Hepatocyte (in vitro differentiated cells): Measurements from ENCODE around the gene TFCP2. TPM values are rescaled to one million over a fixed set of nuclear protein-coding genes. Genes with fewer than 3 reads are reported as not detected.
A peak's percentile ranks its signal among the peaks of the same experiment; 100 is the strongest.

Experiments
- DNase-seq: peaks from one replicate; pipeline ENCODE4 v3.0.0-alpha.2; 2016; ENCODE audit warnings: low spot score
- H2AFZ ChIP-seq: fragments of 200-600 bp; sonication (generic); 2 replicates; pipeline ENCODE4 v1.6.0; 2016; ENCODE audit warnings: antibody characterized with exemption, mild to moderate bottlenecking
- H3K27ac ChIP-seq: fragments of 200-600 bp; sonication (generic); 2 replicates; pipeline ENCODE4 v1.5.1; 2016; ENCODE audit warnings: mild to moderate bottlenecking
- H3K27me3 ChIP-seq: fragments of 200-600 bp; sonication (generic); 2 replicates; pipeline ENCODE4 v1.6.1; 2016
- H3K36me3 ChIP-seq: fragments of 200-600 bp; sonication (generic); replicated peaks from 2 replicates; pipeline ENCODE4 v1.5.1; 2016; ENCODE audit warnings: low read depth; ENCODE audit not compliant: insufficient read depth
- H3K4me1 ChIP-seq: fragments of 200-600 bp; sonication (generic); 2 replicates; pipeline ENCODE4 v1.5.1; 2016; ENCODE audit warnings: mild to moderate bottlenecking, moderate library complexity; ENCODE audit not compliant: insufficient read depth
- H3K4me2 ChIP-seq: fragments of 200-600 bp; sonication (generic); 2 replicates; pipeline ENCODE4 v1.6.0; 2016
- H3K4me3 ChIP-seq: fragments of 200-600 bp; sonication (generic); 2 replicates; pipeline ENCODE4 v1.5.1; 2016; ENCODE audit warnings: mild to moderate bottlenecking
- H3K79me2 ChIP-seq: fragments of 200-600 bp; sonication (generic); 2 replicates; pipeline ENCODE4 v1.6.0; 2017; ENCODE audit warnings: mild to moderate bottlenecking
- H3K9me2 ChIP-seq: fragments of 200-600 bp; sonication (generic); replicated peaks from 2 replicates; pipeline ENCODE4 v1.6.0; 2017; ENCODE audit warnings: mild to moderate bottlenecking; ENCODE audit not compliant: insufficient read depth
- H3K9me3 ChIP-seq: fragments of 200-600 bp; sonication (generic); 2 replicates; pipeline ENCODE4 v1.5.1; 2016; ENCODE audit warnings: low read depth, mild to moderate bottlenecking
- H4K20me1 ChIP-seq: fragments of 200-600 bp; sonication (generic); 2 replicates; pipeline ENCODE4 v1.6.0; 2016; ENCODE audit warnings: mild to moderate bottlenecking; ENCODE audit not compliant: insufficient read depth, poor library complexity, severe bottlenecking
- EZH2 ChIP-seq: fragments of 200-600 bp; sonication (generic); IDR thresholded peaks from 2 replicates; pipeline ENCODE4 v1.6.1; 2016; ENCODE audit warnings: antibody characterized with exemption, mild to moderate bottlenecking, borderline replicate concordance
- EZH2phosphoT487 ChIP-seq: fragments of 200-600 bp; sonication (generic); IDR thresholded peaks from one replicate; pipeline ENCODE4 v1.6.1; 2018; ENCODE audit warnings: antibody characterized with exemption, mild to moderate bottlenecking, low read depth, moderate library complexity; ENCODE audit not compliant: unreplicated experiment, severe bottlenecking
- WGBS: methylation state at CpG from one replicate; pipeline ENCODE4 v1.1.6; 2016; ENCODE audit warnings: low lambda C conversion rate; ENCODE audit errors: missing lambda C conversion rate; 5-methylcytosine and 5-hydroxymethylcytosine counted together
- polyA plus RNA-seq: library from polyadenylated mRNA; unstranded; fragments of >200 nt; fragmentation: Nextera tagmentation; extraction: Ambion mirVana; gene quantifications from 2 replicates; pipeline ENCODE4 v1.2.1, GENCODE V29; 2016
- total RNA-seq: library from RNA; depleted of rRNA; stranded (reverse); fragments of >200 nt; gene quantifications from 2 replicates; pipeline ENCODE4 v1.2.3, GENCODE V29; 2014
- TF ChIP-seq, protein P1 (sequence below): fragments of 200-600 bp; sonication (generic); IDR thresholded peaks from 2 replicates; pipeline ENCODE4 v1.5.1; 2016; ENCODE audit warnings: antibody characterized with exemption, mild to moderate bottlenecking; ENCODE audit not compliant: poor library complexity

The TFCP2 gene
- total and polyA plus RNA-seq, 2 experiments from 2014 or later, result 6.9 to 10.4 TPM

DNA sequence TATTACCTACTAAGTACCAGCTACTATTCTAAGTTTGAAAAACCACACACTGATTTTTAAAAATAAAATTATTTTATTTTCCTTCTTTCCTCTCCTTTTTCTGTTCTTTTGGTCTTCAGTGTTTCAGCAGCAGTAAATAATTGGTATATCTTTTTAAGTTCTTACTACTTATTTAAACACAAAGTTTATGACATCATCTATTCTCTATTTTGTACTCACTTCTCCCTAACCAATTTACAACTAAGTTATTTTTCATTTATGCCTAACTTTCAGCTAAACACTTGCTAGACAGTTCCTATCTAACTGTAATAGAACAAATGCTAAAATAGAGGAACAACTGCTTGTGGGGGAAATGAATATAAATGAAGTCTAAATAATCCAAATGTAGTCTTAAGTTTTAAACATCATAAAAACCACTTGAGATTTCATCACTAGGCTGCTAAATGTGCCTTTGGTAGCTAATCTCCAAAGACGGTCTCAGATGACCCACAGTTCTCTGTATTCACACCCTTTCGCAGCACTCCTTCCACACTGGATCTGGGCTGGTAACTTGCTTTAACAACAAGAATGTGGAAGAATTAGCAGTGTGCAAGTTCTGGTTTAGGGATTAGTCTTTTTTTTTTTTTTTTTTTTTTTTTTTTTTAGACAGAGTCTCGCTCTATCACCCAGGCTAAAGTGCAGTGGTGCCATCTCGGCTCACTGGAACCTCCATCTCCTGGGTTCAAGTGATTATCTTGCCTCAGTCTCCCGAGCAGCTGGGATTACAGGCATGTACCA, 41.0 kb downstream of the TFCP2 start:
- WGBS, result 86% methylated on average over 5 of the region's 5 CpGs

DNA sequence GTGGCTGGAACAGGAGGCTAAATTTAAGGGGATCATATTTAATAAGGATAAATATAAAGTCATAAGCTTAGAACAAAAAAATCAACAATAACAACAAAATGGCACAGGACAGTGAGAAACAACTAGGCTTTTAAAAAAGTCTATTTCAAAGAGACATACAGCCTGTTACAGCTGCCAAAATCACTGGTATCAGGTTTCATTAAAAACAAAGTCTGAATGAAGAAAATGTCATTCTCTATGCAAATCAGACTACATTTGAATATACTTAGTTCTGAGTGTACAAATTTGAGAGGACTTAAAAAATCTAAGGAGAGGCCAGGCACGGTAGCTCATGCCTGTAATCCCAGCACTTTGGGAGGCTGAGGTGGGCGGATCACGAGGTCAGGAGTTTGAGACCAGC, 44.0 kb downstream of the TFCP2 start:
- TF ChIP-seq EZH2phosphoT487 (no peak), EZH2 (no peak)
- TF ChIP-seq, protein P1, sequence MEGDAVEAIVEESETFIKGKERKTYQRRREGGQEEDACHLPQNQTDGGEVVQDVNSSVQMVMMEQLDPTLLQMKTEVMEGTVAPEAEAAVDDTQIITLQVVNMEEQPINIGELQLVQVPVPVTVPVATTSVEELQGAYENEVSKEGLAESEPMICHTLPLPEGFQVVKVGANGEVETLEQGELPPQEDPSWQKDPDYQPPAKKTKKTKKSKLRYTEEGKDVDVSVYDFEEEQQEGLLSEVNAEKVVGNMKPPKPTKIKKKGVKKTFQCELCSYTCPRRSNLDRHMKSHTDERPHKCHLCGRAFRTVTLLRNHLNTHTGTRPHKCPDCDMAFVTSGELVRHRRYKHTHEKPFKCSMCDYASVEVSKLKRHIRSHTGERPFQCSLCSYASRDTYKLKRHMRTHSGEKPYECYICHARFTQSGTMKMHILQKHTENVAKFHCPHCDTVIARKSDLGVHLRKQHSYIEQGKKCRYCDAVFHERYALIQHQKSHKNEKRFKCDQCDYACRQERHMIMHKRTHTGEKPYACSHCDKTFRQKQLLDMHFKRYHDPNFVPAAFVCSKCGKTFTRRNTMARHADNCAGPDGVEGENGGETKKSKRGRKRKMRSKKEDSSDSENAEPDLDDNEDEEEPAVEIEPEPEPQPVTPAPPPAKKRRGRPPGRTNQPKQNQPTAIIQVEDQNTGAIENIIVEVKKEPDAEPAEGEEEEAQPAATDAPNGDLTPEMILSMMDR, result no peak

More for the DNA sequence above, 41.0 kb downstream of the TFCP2 start:
- no peaks in the 10 kb centered on the region for H3K36me3 ChIP-seq
- no peaks in the 10 kb centered on the region for H3K4me1 ChIP-seq
- no peak overlapping the region for H3K4me3 ChIP-seq
- no peaks in the 10 kb centered on the region for H3K9me2 ChIP-seq
- H3K9me3 ChIP-seq, result no peaks in the 10 kb centered on the region
- no peak overlapping the region for H3K4me2 ChIP-seq
- TF ChIP-seq EZH2phosphoT487, result no peak
- no peak for TF ChIP-seq EZH2
- TF ChIP-seq, protein P1, result no peak
- no peak overlapping the region for H2AFZ ChIP-seq
- H4K20me1 ChIP-seq, result no peaks in the 10 kb centered on the region
- no peak for DNase-seq
- no peaks in the 10 kb centered on the region for H3K27me3 ChIP-seq
- H3K79me2 ChIP-seq, result peaks cover 15% of the 10 kb centered on the region
- H3K27ac ChIP-seq, result no peak overlapping the region

DNA sequence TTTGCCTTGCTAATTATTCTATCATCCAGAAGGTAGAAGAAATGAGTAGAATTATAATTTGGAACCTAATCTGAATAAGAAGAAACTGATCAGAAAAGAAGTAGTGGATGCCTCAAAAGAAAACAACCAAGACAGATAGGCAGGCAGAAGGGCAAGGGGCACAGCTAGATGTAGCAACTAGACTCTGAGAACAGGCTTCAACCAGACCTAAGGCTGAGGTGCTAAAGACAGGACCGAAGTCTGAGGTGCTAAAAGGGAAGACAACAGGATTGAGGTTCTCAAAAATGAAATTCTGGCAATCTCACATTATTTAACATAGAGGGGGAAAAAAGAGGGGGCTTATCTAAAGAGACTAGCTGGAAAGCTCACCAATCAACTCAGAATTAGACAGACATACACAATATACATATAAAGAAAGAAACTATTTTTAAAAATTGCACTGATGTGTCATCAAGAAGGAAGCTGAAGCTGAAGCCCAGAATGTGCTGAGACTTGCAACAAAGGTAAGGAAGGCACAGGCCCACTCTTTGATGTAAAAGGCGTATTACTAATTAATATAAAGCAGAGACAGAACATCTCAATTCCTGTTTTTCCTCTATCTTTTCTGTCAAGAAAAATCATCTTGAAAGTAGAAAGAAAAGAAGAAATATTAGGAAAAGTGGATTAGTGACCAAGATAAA, 45.7 kb downstream of the TFCP2 start:
- H3K27me3 ChIP-seq, result no peaks in the 10 kb centered on the region
- no peaks in the 10 kb centered on the region for H3K36me3 ChIP-seq
- no peaks in the 10 kb centered on the region for H3K9me3 ChIP-seq
- no peak overlapping the region for H3K4me3 ChIP-seq
- 95% methylated on average over 2 of the region's 2 CpGs for WGBS
- no peak overlapping the region for H2AFZ ChIP-seq
- no peak for DNase-seq
- no peaks in the 10 kb centered on the region for H4K20me1 ChIP-seq
- H3K27ac ChIP-seq, result peak overlapping the region; percentile 29
- H3K9me2 ChIP-seq, result no peaks in the 10 kb centered on the region
- H3K79me2 ChIP-seq, result peaks cover 20% of the 10 kb centered on the region
- no peak for TF ChIP-seq EZH2
- no peak for TF ChIP-seq EZH2phosphoT487
- TF ChIP-seq, protein P1, result no peak
- no peak overlapping the region for H3K4me2 ChIP-seq
- no peaks in the 10 kb centered on the region for H3K4me1 ChIP-seq

More for the DNA sequence above, 44.0 kb downstream of the TFCP2 start:
- Histone ChIP-seq H3K27me3 (no peaks in the 10 kb centered on the region), H3K4me3 (no peak overlapping the region), H3K4me2 (no peak overlapping the region), H4K20me1 (no peaks in the 10 kb centered on the region), H3K4me1 (no peaks in the 10 kb centered on the region), H3K9me2 (no peaks in the 10 kb centered on the region), H3K27ac (no peak overlapping the region), H3K79me2 (peaks cover 15% of the 10 kb centered on the region), H3K36me3 (no peaks in the 10 kb centered on the region), H3K9me3 (no peaks in the 10 kb centered on the region), H2AFZ (no peak overlapping the region)
- DNase-seq, result no peak
- WGBS, result 87% methylated on average over 3 of the region's 3 CpGs
